Lower leg skin (tissue), 4 donors: ENCODE results near the gene LRTM2. TPM values are rescaled to one million over a fixed set of nuclear protein-coding genes. Genes with fewer than 3 reads are reported as not detected.

Experiments used
- DNase-seq, 2 donors: peaks; one replicate each; pipeline ENCODE4 v3.0.0-alpha.2; 2019; ENCODE audit warnings: low spot score in 2 of 2
- H3K4me3 ChIP-seq: fragments of 200-600 bp; sonication (generic); 2 replicates; pipeline ENCODE4 v1.5.1; 2017; ENCODE audit warnings: mild to moderate bottlenecking, low read depth; ENCODE audit not compliant: poor library complexity, severe bottlenecking
- CTCF ChIP-seq, 3 donors: fragments of 450-650 bp; IDR thresholded peaks; one replicate each; pipeline ENCODE4 v1.5.1; 2016; ENCODE audit warnings: antibody characterized with exemption in 3 of 3, mild to moderate bottlenecking in 3 of 3, moderate library complexity in 2 of 3
- POLR2A ChIP-seq, 2 donors: fragments of 450-650 bp; IDR thresholded peaks; one replicate each; pipeline ENCODE4 v1.6.1; 2016 to 2017; ENCODE audit warnings: antibody characterized with exemption in 2 of 2, mild to moderate bottlenecking in 1 of 2, moderate library complexity in 1 of 2
- WGBS, 2 donors: methylation state at CpG; one replicate each; pipeline ENCODE4 v1.1.5; 2018; 5-methylcytosine and 5-hydroxymethylcytosine counted together
- intact Hi-C: fragments of 100-400 bp; cut with DNase I; formaldehyde crosslinking; loops from one replicate; pipeline ENCODE4 v1.15.0; 2023; ENCODE audit warnings: low total_unique reads
- total RNA-seq, 4 donors: library from RNA; depleted of rRNA; stranded (reverse); fragments of >200 nt; gene quantifications; one replicate each; pipeline ENCODE4 v1.1.0, GENCODE V29; 2016

The LRTM2 gene
- not detected for total RNA-seq

DNA sequence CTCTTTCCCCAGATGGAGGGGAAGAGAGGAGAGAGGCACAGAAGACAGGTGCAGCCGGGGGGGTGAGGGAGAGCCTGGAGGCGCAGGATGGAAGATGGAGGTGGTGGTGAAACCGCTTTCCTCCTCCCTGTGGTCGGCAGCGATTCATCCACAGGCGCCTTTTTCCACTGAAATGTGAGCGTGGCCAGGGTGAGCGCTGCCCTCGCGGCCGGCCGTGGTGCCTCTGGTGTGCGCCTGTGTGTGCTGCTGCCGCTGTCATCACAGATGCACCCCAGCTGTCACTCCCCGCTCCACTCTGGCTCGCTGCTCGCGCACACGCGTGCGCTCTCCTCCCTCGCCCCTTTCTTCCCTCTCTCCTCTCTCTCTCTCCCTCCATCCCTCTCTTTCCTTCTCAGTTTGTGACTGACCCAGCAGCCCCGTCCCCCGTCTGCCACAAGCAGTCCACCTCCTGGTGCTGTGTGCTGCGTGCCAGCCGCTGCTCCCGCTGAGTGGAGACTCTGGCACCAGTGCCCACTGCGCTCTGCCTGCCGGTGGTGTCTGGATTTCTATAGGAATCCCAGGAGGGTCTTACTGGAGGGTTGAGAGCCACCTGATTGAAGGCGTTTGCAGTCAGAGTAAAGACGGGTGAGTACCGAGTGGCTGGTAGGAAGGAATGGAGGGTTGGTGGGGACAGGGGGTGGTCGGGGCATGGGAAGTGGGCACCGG is at the start of gene LRTM2:
TSS of gene LRTM2 (plus strand) at position 375 of the 705 bp plus-strand sequence. CDS start 7,584 bp downstream, outside the sequence.
- DNase-seq, result no peak
- TF ChIP-seq POLR2A (IDR thresholded peaks at IDR 0.05) (no peak), CTCF (IDR thresholded peaks at IDR 0.05) (no peak)
- WGBS, 2 donors, result 11 to 15% methylated on average over 34 of the region's 34 CpGs
- intact Hi-C loops, result no loop called here
- H3K4me3 ChIP-seq, result no peak within 1 kb of the TSS

GRCh38 chr12:1773937-1774655 is 46.3 kb upstream of the LRTM2 start:
- TF ChIP-seq POLR2A (IDR thresholded peaks at IDR 0.05), result no peak
- TF ChIP-seq CTCF (IDR thresholded peaks at IDR 0.05), result no peak
- DNase-seq, result no peak
- intact Hi-C loops, result no loop called here
- WGBS, 2 donors, result 58 to 65% methylated on average over 4 of the region's 4 CpGs
- H3K4me3 ChIP-seq, result no peak overlapping the region

GRCh38 chr12:1776170-1776921 is 44.0 kb upstream of the LRTM2 start:
- H3K4me3 ChIP-seq, result no peak overlapping the region
- intact Hi-C loops, result no loop called here
- TF ChIP-seq CTCF (IDR thresholded peaks at IDR 0.05), result no peak
- no peak for TF ChIP-seq POLR2A (IDR thresholded peaks at IDR 0.05)
- 42 to 44% methylated on average over 4 of the region's 4 CpGs for WGBS, 2 donors
- no peak for DNase-seq

DNA sequence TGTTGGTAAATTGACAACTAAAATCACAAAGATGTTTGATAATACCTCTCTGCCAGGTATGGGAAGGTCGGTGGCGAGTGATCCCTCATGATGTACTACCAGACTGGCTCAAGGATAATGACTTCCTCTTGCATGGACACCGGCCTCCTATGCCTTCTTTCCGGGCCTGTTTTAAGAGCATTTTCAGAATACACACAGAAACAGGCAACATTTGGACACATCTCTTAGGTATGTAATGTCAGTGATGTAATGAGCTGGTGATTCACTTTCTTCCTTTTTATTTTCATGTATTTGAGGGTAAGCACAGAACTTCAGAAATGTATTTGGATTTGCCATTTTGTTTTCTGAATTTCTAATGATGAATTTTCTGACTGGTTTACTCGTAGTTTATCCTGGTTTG is 42.6 kb upstream of the LRTM2 start:
- intact Hi-C loops, result no loop called here
- H3K4me3 ChIP-seq, result no peak overlapping the region
- TF ChIP-seq POLR2A (IDR thresholded peaks at IDR 0.05) (no peak), CTCF (IDR thresholded peaks at IDR 0.05) (no peak)
- WGBS, 2 donors, result 91 to 93% methylated on average over 5 of the region's 5 CpGs
- no peak for DNase-seq

DNA sequence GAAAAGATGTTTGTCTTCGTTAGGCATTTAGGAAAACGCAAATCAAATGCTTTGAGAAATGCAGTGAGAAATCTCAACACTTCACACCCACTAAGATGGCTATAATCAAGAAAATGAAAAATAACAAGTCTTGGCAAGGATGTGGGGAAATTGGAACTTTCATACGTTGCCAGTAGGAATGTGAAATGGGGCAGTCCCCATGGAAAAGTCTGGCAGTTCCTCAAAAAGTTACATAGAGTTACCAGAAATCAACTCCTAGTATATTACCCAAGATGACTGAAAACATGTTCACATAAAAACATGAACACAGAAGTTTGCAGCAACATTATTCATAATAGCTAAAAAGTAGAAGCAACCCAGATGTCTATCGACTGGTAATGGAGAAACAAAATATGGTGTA is 41.5 kb upstream of the LRTM2 start:
- no peak overlapping the region for H3K4me3 ChIP-seq

More for the DNA sequence above, 41.5 kb upstream of the LRTM2 start:
- no peak for DNase-seq
- intact Hi-C loops, result no loop called here
- TF ChIP-seq CTCF (IDR thresholded peaks at IDR 0.05) (no peak), POLR2A (IDR thresholded peaks at IDR 0.05) (no peak)
- 49 to 55% methylated on average over 4 of the region's 4 CpGs for WGBS, 2 donors
